ENCODE results near the gene AP3B1.

Gene AP3B1

DNA sequence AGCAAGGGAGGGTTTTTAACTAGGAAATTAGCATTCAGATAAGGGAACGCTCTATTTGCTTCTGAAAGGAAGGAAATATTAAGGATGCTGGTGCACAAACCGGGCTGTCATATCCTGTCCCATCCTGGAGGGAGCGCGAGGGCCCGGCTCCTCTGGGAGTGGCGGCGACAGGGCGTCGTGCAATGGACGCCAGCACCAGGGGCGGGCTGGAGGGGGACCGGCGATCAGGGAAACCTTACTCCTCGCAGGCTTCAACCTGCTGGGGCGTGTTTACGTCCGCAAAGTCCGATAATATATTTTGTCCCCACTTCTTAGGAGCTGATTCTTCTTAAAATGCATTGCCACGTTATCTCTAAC lies 321.3 kb downstream of the AP3B1 start:
- Histone ChIP-seq H3K4me3 (ENCODE audit: low read depth in 1 of 2, low read length in 2 of 2) (no peak overlapping the region), H3K9ac (ENCODE audit: low read depth in 1 of 2, low read length in 2 of 2) (no peak overlapping the region), H3K27ac (ENCODE audit: low read depth, low read length) (no peak overlapping the region)

DNA sequence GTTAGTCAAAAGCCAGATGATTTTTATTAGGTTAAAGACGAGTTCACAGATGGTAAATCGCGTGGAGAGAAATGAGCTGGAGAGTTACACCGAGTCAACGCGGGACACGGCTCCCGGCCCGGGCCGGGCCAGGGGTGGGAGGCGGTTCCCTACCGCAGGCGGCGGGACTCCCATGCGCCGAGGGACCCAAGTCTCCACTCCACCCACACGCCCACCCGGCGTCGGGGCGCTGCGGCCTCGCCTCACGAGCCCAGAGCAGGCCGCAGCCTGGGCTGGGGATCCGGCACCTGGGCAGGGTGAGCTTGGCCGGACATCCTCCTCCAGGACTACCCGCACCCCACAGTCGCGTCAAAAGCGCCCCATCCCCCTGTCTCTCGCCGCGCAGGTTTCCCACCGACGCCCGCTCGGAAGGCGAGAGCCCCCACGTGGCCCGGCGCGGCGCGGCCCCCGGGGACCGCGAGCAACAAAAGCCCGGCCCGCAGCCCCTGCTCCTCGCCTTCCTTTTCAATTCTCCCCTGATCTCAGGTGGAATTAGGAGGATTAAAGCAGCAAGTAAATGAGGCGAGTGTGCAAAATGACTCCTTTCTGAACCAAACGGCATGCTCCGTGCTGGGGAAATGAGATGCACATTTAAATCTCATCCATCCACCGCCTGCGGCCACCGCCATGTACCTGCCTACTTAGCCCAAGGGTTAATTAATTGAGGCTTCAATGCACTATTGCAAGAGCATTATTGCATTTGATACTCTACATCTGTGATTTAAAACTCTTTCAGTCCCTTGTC lies 321.8 kb downstream of the AP3B1 start:
- Histone ChIP-seq H3K27me3 (ENCODE audit: control insufficient read depth in 1 of 2, insufficient read depth in 2 of 2, low read length in 2 of 2) (peaks cover 40 to 46% of the 10 kb centered on the region in 2 donors), H3K9ac (ENCODE audit: low read depth in 1 of 2, low read length in 2 of 2) (no peak overlapping the region), H3K27ac (ENCODE audit: low read depth, low read length) (no peak overlapping the region)

More for the DNA sequence above, 321.3 kb downstream of the AP3B1 start:
- Histone ChIP-seq H3K9me3 (ENCODE audit: control insufficient read depth in 1 of 2, low read length in 2 of 2) (no peaks in the 10 kb centered on the region), H3K27me3 (ENCODE audit: control insufficient read depth in 1 of 2, insufficient read depth in 2 of 2, low read length in 2 of 2) (peaks cover 40 to 46% of the 10 kb centered on the region in 2 donors), H3K4me1 (ENCODE audit: control insufficient read depth in 1 of 2, insufficient read depth in 2 of 2, low read length in 2 of 2) (peaks cover 0 to 7% of the 10 kb centered on the region in 2 donors), H3K36me3 (ENCODE audit: control insufficient read depth in 1 of 2, insufficient read depth in 2 of 2, low read length in 2 of 2) (no peaks in the 10 kb centered on the region)

DNA sequence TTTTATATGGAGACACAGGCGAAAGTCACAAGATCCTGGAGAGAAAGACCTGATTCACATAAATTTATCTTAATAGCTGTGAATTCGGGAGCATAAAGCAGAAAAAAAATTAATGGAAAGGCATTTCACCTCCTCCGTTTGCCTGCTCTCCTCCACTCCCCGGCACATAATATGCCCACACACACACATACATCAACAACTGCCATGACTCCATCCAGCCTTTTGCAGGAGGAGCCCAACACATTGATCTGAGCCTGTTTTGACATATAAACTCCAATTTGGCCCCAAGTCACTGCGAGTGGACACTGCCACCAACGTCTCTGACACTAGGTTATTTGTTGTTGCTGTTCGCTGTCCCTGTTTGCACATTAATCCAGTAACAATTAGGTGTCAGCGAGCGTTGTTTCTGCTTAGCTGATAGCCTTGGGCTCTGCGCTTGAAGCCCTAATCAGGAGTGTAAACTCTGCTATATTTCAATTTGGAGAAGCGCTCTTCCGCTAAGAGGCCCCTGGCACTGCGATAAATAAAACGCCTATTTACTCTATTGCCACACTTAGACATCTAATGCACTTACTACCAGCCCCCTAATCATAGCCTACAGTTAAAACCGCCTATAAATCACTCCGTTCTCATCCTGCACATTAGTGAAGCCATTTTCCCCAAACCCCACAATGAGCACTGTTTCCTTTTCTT lies 322.6 kb downstream of the AP3B1 start:
- H3K4me3 ChIP-seq (ENCODE audit: low read depth in 1 of 2, low read length in 2 of 2), result peak overlapping the region; percentile 31 to 54
- no peak overlapping the region for H3K27ac ChIP-seq (ENCODE audit: low read depth, low read length)
- peaks cover 40 to 46% of the 10 kb centered on the region in 2 donors for H3K27me3 ChIP-seq (ENCODE audit: control insufficient read depth in 1 of 2, insufficient read depth in 2 of 2, low read length in 2 of 2)
- H3K36me3 ChIP-seq (ENCODE audit: control insufficient read depth in 1 of 2, insufficient read depth in 2 of 2, low read length in 2 of 2), result no peaks in the 10 kb centered on the region
- H3K9me3 ChIP-seq (ENCODE audit: control insufficient read depth in 1 of 2, low read length in 2 of 2), result no peaks in the 10 kb centered on the region
- H3K9ac ChIP-seq (ENCODE audit: low read depth in 1 of 2, low read length in 2 of 2), result no peak overlapping the region
- H3K4me1 ChIP-seq (ENCODE audit: control insufficient read depth in 1 of 2, insufficient read depth in 2 of 2, low read length in 2 of 2), result peaks cover 0 to 7% of the 10 kb centered on the region in 2 donors

More for the DNA sequence above, 321.8 kb downstream of the AP3B1 start:
- Histone ChIP-seq H3K9me3 (ENCODE audit: control insufficient read depth in 1 of 2, low read length in 2 of 2) (no peaks in the 10 kb centered on the region), H3K4me3 (ENCODE audit: low read depth in 1 of 2, low read length in 2 of 2) (peak overlapping the region; percentile 31 to 54), H3K4me1 (ENCODE audit: control insufficient read depth in 1 of 2, insufficient read depth in 2 of 2, low read length in 2 of 2) (peaks cover 0 to 7% of the 10 kb centered on the region in 2 donors), H3K36me3 (ENCODE audit: control insufficient read depth in 1 of 2, insufficient read depth in 2 of 2, low read length in 2 of 2) (no peaks in the 10 kb centered on the region)

DNA sequence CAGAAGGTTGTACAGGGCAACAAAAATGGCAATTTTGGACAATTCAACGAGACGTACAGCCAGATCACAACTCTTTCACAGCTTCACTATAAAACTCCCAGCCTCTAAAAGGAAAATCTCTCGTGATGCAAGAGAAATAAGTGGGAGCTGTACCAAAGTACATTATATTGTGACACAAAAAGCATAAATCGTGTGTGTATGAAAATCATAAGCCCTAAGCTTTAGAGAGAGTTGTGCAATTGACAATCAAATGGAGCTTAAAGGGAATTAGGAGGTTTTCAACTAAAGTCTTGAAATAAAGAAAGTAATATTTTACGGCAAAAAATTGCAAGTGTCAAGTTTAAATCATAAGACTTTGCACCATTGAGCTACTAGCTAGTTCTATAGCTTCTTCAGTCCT lies 323.6 kb downstream of the AP3B1 start:
- peaks cover 40 to 46% of the 10 kb centered on the region in 2 donors for H3K27me3 ChIP-seq (ENCODE audit: control insufficient read depth in 1 of 2, insufficient read depth in 2 of 2, low read length in 2 of 2)
- no peak overlapping the region for H3K4me3 ChIP-seq (ENCODE audit: low read depth in 1 of 2, low read length in 2 of 2)
- H3K9me3 ChIP-seq (ENCODE audit: control insufficient read depth in 1 of 2, low read length in 2 of 2), result no peaks in the 10 kb centered on the region
- H3K9ac ChIP-seq (ENCODE audit: low read depth in 1 of 2, low read length in 2 of 2), result no peak overlapping the region
- no peak overlapping the region for H3K27ac ChIP-seq (ENCODE audit: low read depth, low read length)
- H3K4me1 ChIP-seq (ENCODE audit: control insufficient read depth in 1 of 2, insufficient read depth in 2 of 2, low read length in 2 of 2), result peaks cover 0 to 7% of the 10 kb centered on the region in 2 donors
- H3K36me3 ChIP-seq (ENCODE audit: control insufficient read depth in 1 of 2, insufficient read depth in 2 of 2, low read length in 2 of 2), result no peaks in the 10 kb centered on the region

DNA sequence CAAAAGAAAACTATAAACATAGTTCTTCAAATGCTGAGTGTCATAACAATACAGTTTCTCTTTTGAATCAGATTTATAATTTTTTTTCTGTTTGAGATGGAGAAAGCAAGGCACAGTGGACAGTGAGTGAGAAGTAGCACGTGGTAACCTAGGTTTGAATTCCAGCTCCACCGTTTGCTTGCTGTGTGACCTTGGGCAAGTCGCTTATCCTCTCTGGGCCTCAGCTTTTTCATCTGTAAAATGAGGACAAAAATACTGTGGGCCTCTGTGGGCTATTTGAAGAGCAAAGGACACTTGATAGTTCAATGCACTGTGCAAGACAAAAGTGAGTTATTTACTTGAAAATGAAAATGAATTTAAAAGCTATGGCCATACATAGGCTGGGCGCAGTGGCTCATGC lies 330.7 kb downstream of the AP3B1 start:
- Histone ChIP-seq H3K9ac (ENCODE audit: low read depth in 1 of 2, low read length in 2 of 2) (no peak overlapping the region), H3K9me3 (ENCODE audit: control insufficient read depth in 1 of 2, low read length in 2 of 2) (no peaks in the 10 kb centered on the region), H3K36me3 (ENCODE audit: control insufficient read depth in 1 of 2, insufficient read depth in 2 of 2, low read length in 2 of 2) (no peaks in the 10 kb centered on the region), H3K27me3 (ENCODE audit: control insufficient read depth in 1 of 2, insufficient read depth in 2 of 2, low read length in 2 of 2) (peaks cover 18 to 37% of the 10 kb centered on the region in 2 donors), H3K4me1 (ENCODE audit: control insufficient read depth in 1 of 2, insufficient read depth in 2 of 2, low read length in 2 of 2) (no peaks in the 10 kb centered on the region), H3K27ac (ENCODE audit: low read depth, low read length) (no peak overlapping the region), H3K4me3 (ENCODE audit: low read depth in 1 of 2, low read length in 2 of 2) (no peak overlapping the region)

DNA sequence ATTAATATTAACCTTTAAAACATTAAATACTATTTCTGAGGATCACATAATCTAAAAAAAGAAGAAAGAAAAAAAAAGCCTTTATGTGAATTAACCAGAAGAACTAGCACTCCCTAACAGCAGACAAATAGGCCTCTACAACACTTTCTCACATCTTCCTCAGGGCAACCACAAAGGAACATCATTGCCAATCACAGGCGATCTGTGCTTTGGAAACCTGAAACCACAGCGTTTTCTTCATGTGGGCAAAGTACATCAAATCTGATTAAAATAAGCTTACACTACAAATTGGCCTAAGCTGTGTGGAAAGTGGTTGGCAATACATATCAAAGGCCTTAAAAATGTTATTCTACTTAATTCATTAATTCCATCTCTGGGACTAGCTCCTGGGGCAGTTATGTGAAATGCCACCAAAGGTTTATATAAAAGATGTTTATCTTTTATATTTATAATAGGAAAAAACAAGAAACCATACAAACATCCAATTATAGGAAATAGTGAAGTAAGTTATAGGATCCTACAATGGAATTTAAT lies 333.6 kb downstream of the AP3B1 start:
- Histone ChIP-seq H3K9me3 (ENCODE audit: control insufficient read depth in 1 of 2, low read length in 2 of 2) (no peaks in the 10 kb centered on the region), H3K36me3 (ENCODE audit: control insufficient read depth in 1 of 2, insufficient read depth in 2 of 2, low read length in 2 of 2) (no peaks in the 10 kb centered on the region), H3K4me3 (ENCODE audit: low read depth in 1 of 2, low read length in 2 of 2) (no peak overlapping the region), H3K4me1 (ENCODE audit: control insufficient read depth in 1 of 2, insufficient read depth in 2 of 2, low read length in 2 of 2) (no peaks in the 10 kb centered on the region), H3K27ac (ENCODE audit: low read depth, low read length) (no peak overlapping the region), H3K9ac (ENCODE audit: low read depth in 1 of 2, low read length in 2 of 2) (no peak overlapping the region), H3K27me3 (ENCODE audit: control insufficient read depth in 1 of 2, insufficient read depth in 2 of 2, low read length in 2 of 2) (peaks cover 26 to 55% of the 10 kb centered on the region in 2 donors)

DNA sequence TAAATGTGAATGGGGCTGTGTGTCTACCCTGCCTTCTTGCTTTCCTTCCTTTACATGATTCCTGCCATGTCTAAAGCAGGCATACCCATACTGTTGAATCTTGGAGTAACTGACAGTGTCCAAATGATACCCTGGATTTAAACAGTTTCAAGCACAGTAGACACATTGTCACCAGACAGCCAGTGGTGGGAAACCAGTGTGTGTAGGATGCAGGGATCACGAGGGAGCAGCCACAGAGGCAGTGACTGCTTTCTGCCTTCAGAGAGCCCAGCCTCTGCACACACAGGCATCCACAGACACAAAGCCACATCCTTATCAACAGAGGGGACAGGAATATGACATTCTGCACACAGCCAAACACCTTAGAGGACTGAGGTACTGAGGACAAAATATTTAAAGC lies 334.2 kb downstream of the AP3B1 start:
- no peaks in the 10 kb centered on the region for H3K9me3 ChIP-seq (ENCODE audit: control insufficient read depth in 1 of 2, low read length in 2 of 2)
- H3K27ac ChIP-seq (ENCODE audit: low read depth, low read length), result no peak overlapping the region
- no peak overlapping the region for H3K4me3 ChIP-seq (ENCODE audit: low read depth in 1 of 2, low read length in 2 of 2)
- no peaks in the 10 kb centered on the region for H3K36me3 ChIP-seq (ENCODE audit: control insufficient read depth in 1 of 2, insufficient read depth in 2 of 2, low read length in 2 of 2)
- peaks cover 26 to 55% of the 10 kb centered on the region in 2 donors for H3K27me3 ChIP-seq (ENCODE audit: control insufficient read depth in 1 of 2, insufficient read depth in 2 of 2, low read length in 2 of 2)
- H3K4me1 ChIP-seq (ENCODE audit: control insufficient read depth in 1 of 2, insufficient read depth in 2 of 2, low read length in 2 of 2), result no peaks in the 10 kb centered on the region
- H3K9ac ChIP-seq (ENCODE audit: low read depth in 1 of 2, low read length in 2 of 2), result no peak overlapping the region

DNA sequence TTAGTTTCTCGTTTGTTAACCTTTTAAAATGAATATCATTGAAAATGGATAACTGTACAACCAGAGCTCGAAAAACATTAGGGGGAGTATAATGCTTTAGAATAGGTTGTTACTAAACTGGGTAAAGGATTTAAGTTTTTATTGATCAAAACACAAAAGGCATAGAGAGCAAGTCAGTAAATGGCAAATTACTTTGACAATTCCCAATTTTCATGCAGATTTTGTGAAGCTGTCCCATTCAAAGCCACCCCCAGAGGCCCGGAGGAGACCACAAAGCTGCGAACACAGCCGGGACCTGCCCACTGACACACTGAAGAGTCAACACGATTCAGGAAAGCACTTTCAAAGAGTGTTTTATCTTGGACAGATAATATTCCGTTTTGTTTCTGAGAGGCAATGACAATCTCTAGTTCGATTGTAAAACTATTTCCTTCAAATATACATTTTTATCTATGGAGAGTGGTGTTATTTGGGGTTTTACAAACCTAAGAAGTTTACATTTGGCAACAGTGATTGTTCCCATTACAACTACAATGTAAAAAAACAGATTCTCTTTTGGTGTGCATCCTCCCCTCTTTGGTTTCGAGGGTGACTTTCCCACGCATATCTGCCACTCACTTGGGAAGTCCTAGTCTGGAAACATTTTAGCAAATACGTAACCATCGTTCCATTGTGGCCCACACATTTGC lies 335.7 kb downstream of the AP3B1 start:
- no peak overlapping the region for H3K9ac ChIP-seq (ENCODE audit: low read depth in 1 of 2, low read length in 2 of 2)
- no peaks in the 10 kb centered on the region for H3K9me3 ChIP-seq (ENCODE audit: control insufficient read depth in 1 of 2, low read length in 2 of 2)
- no peaks in the 10 kb centered on the region for H3K36me3 ChIP-seq (ENCODE audit: control insufficient read depth in 1 of 2, insufficient read depth in 2 of 2, low read length in 2 of 2)
- no peak overlapping the region for H3K4me3 ChIP-seq (ENCODE audit: low read depth in 1 of 2, low read length in 2 of 2)
- H3K4me1 ChIP-seq (ENCODE audit: control insufficient read depth in 1 of 2, insufficient read depth in 2 of 2, low read length in 2 of 2), result no peaks in the 10 kb centered on the region
- peaks cover 26 to 52% of the 10 kb centered on the region in 2 donors for H3K27me3 ChIP-seq (ENCODE audit: control insufficient read depth in 1 of 2, insufficient read depth in 2 of 2, low read length in 2 of 2)
- H3K27ac ChIP-seq (ENCODE audit: low read depth, low read length), result no peak overlapping the region

DNA sequence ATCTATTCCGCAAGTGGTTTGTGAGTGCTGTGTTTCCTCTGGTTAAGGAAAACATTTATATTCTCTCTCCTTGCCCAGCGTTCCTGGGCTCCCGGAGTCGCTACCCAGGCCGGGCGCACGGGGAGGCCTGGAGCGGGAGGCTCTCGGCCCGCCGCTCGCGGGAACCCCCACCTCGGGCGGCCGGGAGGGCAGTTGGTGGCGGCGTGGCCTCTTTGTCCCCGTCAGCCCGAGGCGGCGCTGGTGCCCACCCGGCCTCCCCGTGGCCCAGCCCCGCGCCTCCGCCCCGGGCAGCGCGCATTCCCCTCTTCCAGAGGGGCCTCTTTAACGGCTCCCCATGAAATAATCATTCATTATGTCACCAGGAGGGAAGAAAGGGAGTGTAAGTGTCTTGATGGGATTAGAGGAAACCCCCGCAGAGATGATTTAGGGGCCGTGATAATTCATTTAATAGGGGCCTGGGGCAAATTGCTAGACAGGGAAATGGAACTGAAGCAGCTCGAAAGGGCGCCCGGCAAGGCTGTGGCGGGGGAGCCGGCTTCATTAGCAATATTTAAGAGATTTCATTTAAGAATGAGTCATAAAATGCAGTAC lies 336.5 kb downstream of the AP3B1 start:
- H3K4me1 ChIP-seq (ENCODE audit: control insufficient read depth in 1 of 2, insufficient read depth in 2 of 2, low read length in 2 of 2), result no peaks in the 10 kb centered on the region
- peaks cover 26 to 48% of the 10 kb centered on the region in 2 donors for H3K27me3 ChIP-seq (ENCODE audit: control insufficient read depth in 1 of 2, insufficient read depth in 2 of 2, low read length in 2 of 2)
- H3K27ac ChIP-seq (ENCODE audit: low read depth, low read length), result no peak overlapping the region
- H3K9ac ChIP-seq (ENCODE audit: low read depth in 1 of 2, low read length in 2 of 2), result no peak overlapping the region
- H3K9me3 ChIP-seq (ENCODE audit: control insufficient read depth in 1 of 2, low read length in 2 of 2), result no peaks in the 10 kb centered on the region
- no peaks in the 10 kb centered on the region for H3K36me3 ChIP-seq (ENCODE audit: control insufficient read depth in 1 of 2, insufficient read depth in 2 of 2, low read length in 2 of 2)
- no peak overlapping the region for H3K4me3 ChIP-seq (ENCODE audit: low read depth in 1 of 2, low read length in 2 of 2)
